Measurements from ENCODE around the gene CAMKMT.

GRCh38 chr2:44450082-44450481, 88.3 kb downstream of the CAMKMT start:
- TF ChIP-seq CTCF (conservative IDR thresholded peaks at IDR 0.05; ENCODE audit: low read depth, low read length) = no peak
- no peak for TF ChIP-seq EZH2 (IDR thresholded peaks at IDR 0.05; ENCODE audit: borderline replicate concordance, low read depth, low read length, poor library complexity, severe bottlenecking)
